Fibroblast of lung (primary cell): ENCODE data around the gene MCF2L2. TPM values are rescaled to one million over a fixed set of nuclear protein-coding genes. Genes with fewer than 3 reads are reported as not detected.
"Not testable (repeated sequence)": the region's sequence is repeated elsewhere in the genome, so short reads cannot be mapped to it uniquely, and the experiment has no call there.

Experiments
- DNase-seq, 2 donors: peaks; one replicate each; pipeline versions ENCODE4 v3.0.0 to v3.0.0-alpha.2; 2010; ENCODE audit warnings: low read depth in 2 of 2
- H2AFZ ChIP-seq: 2 replicates; pipeline ENCODE4 v1.5.1; 2012; ENCODE audit warnings: low read length, control low read depth, inconsistent platforms
- H3K27ac ChIP-seq: 2 replicates; pipeline ENCODE4 v1.5.1; 2011; ENCODE audit warnings: low read length, control low read depth; ENCODE audit not compliant: insufficient read depth
- H3K27me3 ChIP-seq: 2 replicates; pipeline ENCODE4 v1.5.1; 2011; ENCODE audit warnings: mild to moderate bottlenecking, low read length; ENCODE audit not compliant: control insufficient read depth, insufficient read depth
- H3K36me3 ChIP-seq: 2 replicates; pipeline ENCODE4 v1.5.1; 2011; ENCODE audit warnings: low read length; ENCODE audit not compliant: control insufficient read depth, insufficient read depth
- H3K4me1 ChIP-seq: 2 replicates; pipeline ENCODE4 v1.5.1; 2011; ENCODE audit warnings: low read length; ENCODE audit not compliant: control insufficient read depth, insufficient read depth; ENCODE audit errors: extremely low read depth
- H3K4me2 ChIP-seq: 2 replicates; pipeline ENCODE4 v1.5.1; 2011; ENCODE audit warnings: low read length, control low read depth; ENCODE audit not compliant: insufficient read depth; ENCODE audit errors: extremely low read depth
- H3K4me3 ChIP-seq, 4 experiments: fragments of 200-600 bp in 1 of 4; sonication (generic) in 1 of 4; replicated peaks in 1 of 4; 2 replicates each; pipeline ENCODE4 v1.5.1; 2011 to 2016; ENCODE audit warnings: low read length in 4 of 4, low read depth in 3 of 4, mild to moderate bottlenecking in 3 of 4, control low read depth in 2 of 4, inconsistent platforms in 1 of 4, mixed read lengths in 1 of 4; ENCODE audit not compliant: insufficient read depth in 1 of 4; ENCODE audit errors: control extremely low read depth in 1 of 4
- H3K79me2 ChIP-seq: 2 replicates; pipeline ENCODE4 v1.5.1; 2012; ENCODE audit warnings: mild to moderate bottlenecking, low read length, inconsistent platforms; ENCODE audit not compliant: control insufficient read depth, insufficient read depth
- H3K9ac ChIP-seq: 2 replicates; pipeline ENCODE4 v1.5.1; 2011; ENCODE audit warnings: mild to moderate bottlenecking, low read length, control low read depth; ENCODE audit not compliant: insufficient read depth
- H3K9me3 ChIP-seq: 2 replicates; pipeline ENCODE4 v1.5.1; 2012; ENCODE audit warnings: low read depth, low read length; ENCODE audit not compliant: control insufficient read depth, insufficient read depth
- H4K20me1 ChIP-seq: 2 replicates; pipeline ENCODE4 v1.5.1; 2011; ENCODE audit warnings: low read length; ENCODE audit not compliant: control insufficient read depth, insufficient read depth; ENCODE audit errors: extremely low read depth
- EZH2 ChIP-seq: IDR thresholded peaks from 2 replicates; pipeline ENCODE4 v1.5.1; 2012; ENCODE audit warnings: low read length, control low read depth, mild to moderate bottlenecking; ENCODE audit errors: missing control alignments
- polyA plus RNA-seq, 2 donors: library from polyadenylated mRNA; depleted of rRNA in 1 of 2; stranded (reverse) in 1 of 2; unstranded in 1 of 2; fragments of >200 nt; gene quantifications; 2 replicates each; pipeline ENCODE4 v1.2.1, GENCODE V29; 2011 to 2012; ENCODE audit warnings: missing spikeins in 1 of 2
- total RNA-seq: library from RNA; depleted of rRNA; stranded (reverse); fragments of >200 nt; gene quantifications from 2 replicates; pipeline ENCODE4 v1.2.1, GENCODE V29; 2014
- TF ChIP-seq, protein P1 (sequence below), 2 donors: IDR thresholded peaks in 1 of 2; conservative IDR thresholded peaks in 1 of 2; 1 replicate in 1 of 2; 2 replicates in 1 of 2; pipeline ENCODE4 v1.5.1; 2011 to 2012; ENCODE audit warnings: low read length in 2 of 2, control low read depth in 1 of 2, inconsistent platforms in 1 of 2, low read depth in 1 of 2, mild to moderate bottlenecking in 1 of 2

The MCF2L2 gene
- total and polyA plus RNA-seq, 2 donors (not counting 1 experiment from before 2014, with no cell fraction given): under 0.01 to 0.08 TPM

GRCh38 chr3:183230826-183231225 lies 197.6 kb downstream of the MCF2L2 start:
- TF ChIP-seq, protein P1, sequence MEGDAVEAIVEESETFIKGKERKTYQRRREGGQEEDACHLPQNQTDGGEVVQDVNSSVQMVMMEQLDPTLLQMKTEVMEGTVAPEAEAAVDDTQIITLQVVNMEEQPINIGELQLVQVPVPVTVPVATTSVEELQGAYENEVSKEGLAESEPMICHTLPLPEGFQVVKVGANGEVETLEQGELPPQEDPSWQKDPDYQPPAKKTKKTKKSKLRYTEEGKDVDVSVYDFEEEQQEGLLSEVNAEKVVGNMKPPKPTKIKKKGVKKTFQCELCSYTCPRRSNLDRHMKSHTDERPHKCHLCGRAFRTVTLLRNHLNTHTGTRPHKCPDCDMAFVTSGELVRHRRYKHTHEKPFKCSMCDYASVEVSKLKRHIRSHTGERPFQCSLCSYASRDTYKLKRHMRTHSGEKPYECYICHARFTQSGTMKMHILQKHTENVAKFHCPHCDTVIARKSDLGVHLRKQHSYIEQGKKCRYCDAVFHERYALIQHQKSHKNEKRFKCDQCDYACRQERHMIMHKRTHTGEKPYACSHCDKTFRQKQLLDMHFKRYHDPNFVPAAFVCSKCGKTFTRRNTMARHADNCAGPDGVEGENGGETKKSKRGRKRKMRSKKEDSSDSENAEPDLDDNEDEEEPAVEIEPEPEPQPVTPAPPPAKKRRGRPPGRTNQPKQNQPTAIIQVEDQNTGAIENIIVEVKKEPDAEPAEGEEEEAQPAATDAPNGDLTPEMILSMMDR (conservative IDR thresholded peaks at IDR 0.05 in 1 of 2, IDR thresholded peaks at IDR 0.05 in 1 of 2; ENCODE audit: low read depth in 1 of 2, low read length in 2 of 2): no peak
- TF ChIP-seq EZH2: no peak
- H4K20me1 ChIP-seq: no peaks in the 10 kb centered on the region
- H3K79me2 ChIP-seq: no peaks in the 10 kb centered on the region
- no peak for DNase-seq
- no peak overlapping the region for H2AFZ ChIP-seq
- H3K4me1 ChIP-seq: no peaks in the 10 kb centered on the region
- no peak overlapping the region for H3K4me3 ChIP-seq
- H3K27me3 ChIP-seq: no peaks in the 10 kb centered on the region
- no peak overlapping the region for H3K27ac ChIP-seq
- no peak overlapping the region for H3K9ac ChIP-seq
- no peak overlapping the region for H3K4me2 ChIP-seq
- no peaks in the 10 kb centered on the region for H3K9me3 ChIP-seq
- H3K36me3 ChIP-seq: no peaks in the 10 kb centered on the region

- H3K36me3 ChIP-seq, H4K20me1 ChIP-seq, H3K4me2 ChIP-seq, DNase-seq, H3K9ac ChIP-seq, H3K9me3 ChIP-seq, H3K79me2 ChIP-seq, H3K27ac ChIP-seq, H3K4me3 ChIP-seq, H3K27me3 ChIP-seq, H3K4me1 ChIP-seq, H2AFZ ChIP-seq: not testable (repeated sequence)
Observed at GRCh38 chr3:183230251-183230650, 198.2 kb downstream of the MCF2L2 start.

GRCh38 chr3:183229178-183229577 lies 199.2 kb downstream of the MCF2L2 start:
- Histone ChIP-seq H3K4me3 (no peak overlapping the region), H3K4me2 (no peak overlapping the region), H3K27ac (no peak overlapping the region), H2AFZ (no peak overlapping the region), H3K9ac (no peak overlapping the region), H3K27me3 (no peaks in the 10 kb centered on the region), H4K20me1 (no peaks in the 10 kb centered on the region), H3K9me3 (no peaks in the 10 kb centered on the region), H3K79me2 (no peaks in the 10 kb centered on the region), H3K36me3 (no peaks in the 10 kb centered on the region), H3K4me1 (no peaks in the 10 kb centered on the region)
- DNase-seq: no peak
- TF ChIP-seq, protein P1 (conservative IDR thresholded peaks at IDR 0.05 in 1 of 2, IDR thresholded peaks at IDR 0.05 in 1 of 2; ENCODE audit: low read depth in 1 of 2, low read length in 2 of 2): no peak
- no peak for TF ChIP-seq EZH2

GRCh38 chr3:183227586-183227985 lies 200.8 kb downstream of the MCF2L2 start:
- DNase-seq: no peak
- Histone ChIP-seq H4K20me1 (no peaks in the 10 kb centered on the region), H3K9ac (no peak overlapping the region), H3K4me2 (no peak overlapping the region), H3K9me3 (no peaks in the 10 kb centered on the region), H3K27ac (no peak overlapping the region), H3K4me3 (no peak overlapping the region), H3K4me1 (no peaks in the 10 kb centered on the region), H2AFZ (no peak overlapping the region), H3K79me2 (no peaks in the 10 kb centered on the region), H3K36me3 (no peaks in the 10 kb centered on the region), H3K27me3 (no peaks in the 10 kb centered on the region)
- TF ChIP-seq, protein P1 (conservative IDR thresholded peaks at IDR 0.05 in 1 of 2, IDR thresholded peaks at IDR 0.05 in 1 of 2; ENCODE audit: low read depth in 1 of 2, low read length in 2 of 2): no peak
- no peak for TF ChIP-seq EZH2
